SK-N-MC (cell line): ENCODE measurements around the gene DLL4.

Experiments
- EZH2 ChIP-seq: fragments of 200-600 bp; sonication (generic); IDR thresholded peaks from one replicate; pipeline ENCODE4 v1.6.1; 2017; ENCODE audit warnings: antibody characterized with exemption
- FOXP2 ChIP-seq: optimal IDR thresholded peaks from 2 replicates; pipeline ENCODE3; 2011; ENCODE audit warnings: mild to moderate bottlenecking, moderate library complexity; ENCODE audit not compliant: insufficient read depth; ENCODE audit errors: extremely low read length, control extremely low read depth
- POLR2AphosphoS5 ChIP-seq: IDR thresholded peaks from 2 replicates; pipeline ENCODE4 v1.6.1; 2012; ENCODE audit warnings: mild to moderate bottlenecking, low read depth, low read length, borderline replicate concordance

GRCh38 chr15:40925863-40926658 lies 3.1 kb upstream of the DLL4 start:
- no peak for TF ChIP-seq EZH2
- peak; percentile 38; the same call in 1 of the 2 replicates for TF ChIP-seq POLR2AphosphoS5
- TF ChIP-seq FOXP2: no peak
